H1 (cell line): Measurements from ENCODE around the gene GALT. TPM values are rescaled to one million over a fixed set of nuclear protein-coding genes. Genes with fewer than 3 reads are reported as not detected.
A peak's percentile ranks its signal among the peaks of the same experiment; 100 is the strongest.

ENCODE experiments used
- CTCF ChIA-PET: fragments of 300-600 bp; sonication (Branson Sonifier 250); formaldehyde crosslinking; loops from one replicate; lab custom pipeline; 2021; ENCODE audit not compliant: partially characterized antibody; lab: Charles Lee
- POLR2A ChIA-PET: fragments of 300-600 bp; sonication (Branson Sonifier 250); formaldehyde crosslinking; loops from one replicate; lab custom pipeline; 2021; ENCODE audit warnings: inconsistent platforms; ENCODE audit not compliant: partially characterized antibody; lab: Charles Lee
- DNase-seq, 2 experiments: peaks; one replicate each; pipeline versions ENCODE4 v3.0.0 to v3.0.0-alpha.2; 2010 to 2022; ENCODE audit warnings: low spot score in 2 of 2, low read depth in 1 of 2, mixed read lengths in 1 of 2
- FAIRE-seq: peaks from 2 replicates; lab custom pipeline; 2011; peaks lifted over from hg19 to GRCh38; lab: Jason Lieb, UNC
- H2AFZ ChIP-seq: 2 replicates; pipeline ENCODE4 v1.8.1; 2012; ENCODE audit warnings: low read length, inconsistent platforms
- H2AK5ac ChIP-seq: 2 replicates; pipeline ENCODE4 v1.6.1; 2013; ENCODE audit warnings: low read depth, low read length
- H2BK120ac ChIP-seq: replicated peaks from 2 replicates; pipeline ENCODE3; 2013; ENCODE audit warnings: low read depth, low read length, inconsistent platforms
- H2BK12ac ChIP-seq: 2 replicates; pipeline ENCODE4 v1.6.1; 2013; ENCODE audit warnings: low read depth, low read length
- H2BK15ac ChIP-seq: 2 replicates; pipeline ENCODE4 v1.6.1; 2013; ENCODE audit warnings: low read length
- H2BK20ac ChIP-seq: 2 replicates; pipeline ENCODE4 v1.6.1; 2013; ENCODE audit warnings: low read length
- H2BK5ac ChIP-seq: 2 replicates; pipeline ENCODE4 v1.6.1; 2013; ENCODE audit warnings: low read depth, low read length
- H3K14ac ChIP-seq: 2 replicates; pipeline ENCODE4 v1.6.1; 2013; ENCODE audit warnings: inconsistent platforms; ENCODE audit not compliant: insufficient read length
- H3K18ac ChIP-seq: 2 replicates; pipeline ENCODE4 v1.6.1; 2013; ENCODE audit warnings: low read length; ENCODE audit errors: extremely low read depth
- H3K23ac ChIP-seq: 2 replicates; pipeline ENCODE4 v1.6.1; 2013; ENCODE audit warnings: inconsistent platforms; ENCODE audit not compliant: insufficient read length
- H3K23me2 ChIP-seq: 2 replicates; pipeline ENCODE4 v1.6.1; 2013; ENCODE audit warnings: low read depth, low read length
- H3K27ac ChIP-seq: 2 replicates; pipeline ENCODE4 v1.6.1; 2011; ENCODE audit warnings: low read depth, low read length, inconsistent platforms
- H3K27me3 ChIP-seq, 4 experiments: replicated peaks in 1 of 4; 1 replicate in 1 of 4; 2 replicates in 3 of 4; pipeline versions ENCODE4 v1.6.1 to v1.8.1; 2011 to 2013; ENCODE audit warnings: low read length in 3 of 4, mild to moderate bottlenecking in 3 of 4, inconsistent platforms in 2 of 4, mixed read lengths in 2 of 4, moderate library complexity in 1 of 4; ENCODE audit not compliant: control insufficient read depth in 3 of 4, insufficient read depth in 3 of 4; ENCODE audit errors: extremely low read depth in 1 of 4
- H3K36me3 ChIP-seq, 4 experiments: 2 replicates each; pipeline versions ENCODE4 v1.6.1 to v1.8.1; 2011 to 2013; ENCODE audit warnings: mild to moderate bottlenecking in 4 of 4, low read length in 3 of 4, moderate library complexity in 2 of 4, control low read depth in 1 of 4, inconsistent platforms in 1 of 4; ENCODE audit not compliant: insufficient read depth in 4 of 4, control insufficient read depth in 2 of 4
- H3K4ac ChIP-seq: replicated peaks from 2 replicates; pipeline ENCODE3; 2013; ENCODE audit warnings: low read length, low read depth, mixed read lengths, inconsistent platforms; ENCODE audit not compliant: insufficient read length
- H3K4me1 ChIP-seq, 4 experiments: replicated peaks in 1 of 4; 1 replicate in 1 of 4; 2 replicates in 3 of 4; pipeline versions ENCODE4 v1.6.1 to v1.8.1; 2011 to 2013; ENCODE audit warnings: low read length in 3 of 4, inconsistent platforms in 2 of 4, mixed read lengths in 1 of 4; ENCODE audit not compliant: insufficient read depth in 4 of 4, control insufficient read depth in 3 of 4
- H3K4me2 ChIP-seq, 2 experiments: 2 replicates each; pipeline versions ENCODE4 v1.6.1 to v1.8.1; 2011 to 2013; ENCODE audit warnings: low read depth in 2 of 2, low read length in 2 of 2, control low read depth in 1 of 2, inconsistent platforms in 1 of 2, mild to moderate bottlenecking in 1 of 2; ENCODE audit not compliant: insufficient read depth in 1 of 2
- H3K4me3 ChIP-seq, 4 experiments: fragments of 200-600, 300-600 bp in 1 of 4; sonication (generic), shearing (Covaris generic), sonication (Bioruptor Twin) in 1 of 4; 2 replicates each; pipeline versions ENCODE4 v1.5.1 to v1.8.1; 2011 to 2016; ENCODE audit warnings: low read length in 4 of 4, low read depth in 3 of 4, control low read depth in 2 of 4, inconsistent platforms in 2 of 4, mild to moderate bottlenecking in 2 of 4, mixed read lengths in 1 of 4, moderate library complexity in 1 of 4; ENCODE audit not compliant: insufficient read depth in 2 of 4; ENCODE audit errors: extremely low read depth in 1 of 4
- H3K56ac ChIP-seq: replicated peaks from 2 replicates; pipeline ENCODE3; 2013; ENCODE audit warnings: low read depth, mild to moderate bottlenecking, mixed read lengths, low read length, inconsistent platforms; ENCODE audit not compliant: insufficient read length
- H3K79me1 ChIP-seq: 2 replicates; pipeline ENCODE4 v1.6.1; 2013; ENCODE audit warnings: low read depth, low read length, control low read depth
- H3K79me2 ChIP-seq, 2 experiments: 2 replicates each; pipeline versions ENCODE4 v1.6.1 to v1.8.1; 2012 to 2013; ENCODE audit warnings: low read length in 2 of 2, mild to moderate bottlenecking in 2 of 2, inconsistent platforms in 1 of 2; ENCODE audit not compliant: insufficient read depth in 2 of 2, control insufficient read depth in 1 of 2
- H3K9ac ChIP-seq, 4 experiments: replicated peaks in 1 of 4; 1 replicate in 1 of 4; 2 replicates in 3 of 4; pipeline versions ENCODE4 v1.6.1 to v1.8.1; 2011 to 2013; ENCODE audit warnings: low read depth in 3 of 4, low read length in 3 of 4, control low read depth in 2 of 4, mild to moderate bottlenecking in 2 of 4, moderate library complexity in 2 of 4, inconsistent platforms in 1 of 4; ENCODE audit errors: extremely low read depth in 1 of 4
- H3K9me3 ChIP-seq, 2 experiments: 2 replicates each; pipeline versions ENCODE4 v1.6.1 to v1.8.1; 2012 to 2013; ENCODE audit warnings: mild to moderate bottlenecking in 2 of 2, moderate library complexity in 2 of 2, control low read depth in 1 of 2, inconsistent platforms in 1 of 2, low read depth in 1 of 2, low read length in 1 of 2, mixed read lengths in 1 of 2; ENCODE audit not compliant: insufficient read depth in 2 of 2
- H4K20me1 ChIP-seq, 2 experiments: replicated peaks in 1 of 2; 2 replicates each; pipeline versions ENCODE3 to v1.8.1; 2011 to 2013; ENCODE audit warnings: inconsistent platforms in 2 of 2, low read length in 2 of 2, mild to moderate bottlenecking in 1 of 2; ENCODE audit not compliant: insufficient read depth in 2 of 2, control insufficient read depth in 1 of 2
- H4K5ac ChIP-seq: 2 replicates; pipeline ENCODE4 v1.6.1; 2013; ENCODE audit warnings: low read length, low read depth, mixed read lengths, inconsistent platforms; ENCODE audit not compliant: insufficient read length
- H4K8ac ChIP-seq: 2 replicates; pipeline ENCODE4 v1.8.0; 2013; ENCODE audit warnings: mild to moderate bottlenecking, moderate library complexity, low read length, inconsistent platforms; ENCODE audit not compliant: insufficient read depth; ENCODE audit errors: extremely low read depth
- H4K91ac ChIP-seq: replicated peaks from 2 replicates; pipeline ENCODE3; 2013; ENCODE audit warnings: low read length, mixed read lengths, inconsistent platforms; ENCODE audit not compliant: insufficient read length
- CREB1 ChIP-seq: IDR thresholded peaks from 2 replicates; pipeline ENCODE4 v1.6.1; 2012; ENCODE audit warnings: inconsistent platforms
- EGR1 ChIP-seq: IDR thresholded peaks from 2 replicates; pipeline ENCODE4 v1.6.1; 2011; ENCODE audit warnings: low read depth, low read length, borderline replicate concordance
- SP2 ChIP-seq: IDR thresholded peaks from 2 replicates; pipeline ENCODE4 v1.6.1; 2012; ENCODE audit warnings: mild to moderate bottlenecking, low read length, inconsistent platforms
- SP4 ChIP-seq: IDR thresholded peaks from 2 replicates; pipeline ENCODE4 v1.6.1; 2012; ENCODE audit warnings: low read length, inconsistent platforms
- WGBS, 2 experiments: shearing (Covaris generic) in 1 of 2; methylation state at CpG; one replicate each; pipeline versions ENCODE4 v1.1.6 to v1.1.7; 2013 to 2015; ENCODE audit warnings: low lambda C conversion rate in 2 of 2, mixed read lengths in 2 of 2, inconsistent platforms in 1 of 2, low coverage in 1 of 2, missing lambda C conversion rate in 1 of 2; ENCODE audit not compliant: insufficient replicate concordance in 2 of 2, insufficient coverage in 1 of 2, insufficient read length in 1 of 2; ENCODE audit errors: extremely low coverage in 1 of 2, missing lambda C conversion rate in 1 of 2; 5-methylcytosine and 5-hydroxymethylcytosine counted together
- polyA plus RNA-seq, 7 experiments: library from polyadenylated mRNA; depleted of rRNA in 3 of 7; stranded (reverse) in 5 of 7; unstranded in 2 of 7; fragments of >200 nt in 5 of 7; fragments of 200-250 nt in 2 of 7; gene quantifications; 1 replicate in 5 of 7; 2 replicates in 1 of 7; 4 replicates in 1 of 7; pipeline versions ENCODE4 v1.2.1 to v1.2.3, GENCODE V29; 2011 to 2013; ENCODE audit warnings: missing spikeins in 2 of 7, mixed read lengths in 2 of 7
- total RNA-seq: library from RNA; stranded (reverse); fragmentation: NEBNext Ultra II Directional; extraction: Animal tissue kit (Norgen Biotek cat#: 25700); gene quantifications from 2 replicates; pipeline ENCODE4 v1.2.1, GENCODE V29; 2021

GALT gene
- total and polyA plus RNA-seq, 2 of the 8 experiments (the other 6 are each of a cell fraction or from before 2014, with no cell fraction given): 21.9 to 50.6 TPM

DNA sequence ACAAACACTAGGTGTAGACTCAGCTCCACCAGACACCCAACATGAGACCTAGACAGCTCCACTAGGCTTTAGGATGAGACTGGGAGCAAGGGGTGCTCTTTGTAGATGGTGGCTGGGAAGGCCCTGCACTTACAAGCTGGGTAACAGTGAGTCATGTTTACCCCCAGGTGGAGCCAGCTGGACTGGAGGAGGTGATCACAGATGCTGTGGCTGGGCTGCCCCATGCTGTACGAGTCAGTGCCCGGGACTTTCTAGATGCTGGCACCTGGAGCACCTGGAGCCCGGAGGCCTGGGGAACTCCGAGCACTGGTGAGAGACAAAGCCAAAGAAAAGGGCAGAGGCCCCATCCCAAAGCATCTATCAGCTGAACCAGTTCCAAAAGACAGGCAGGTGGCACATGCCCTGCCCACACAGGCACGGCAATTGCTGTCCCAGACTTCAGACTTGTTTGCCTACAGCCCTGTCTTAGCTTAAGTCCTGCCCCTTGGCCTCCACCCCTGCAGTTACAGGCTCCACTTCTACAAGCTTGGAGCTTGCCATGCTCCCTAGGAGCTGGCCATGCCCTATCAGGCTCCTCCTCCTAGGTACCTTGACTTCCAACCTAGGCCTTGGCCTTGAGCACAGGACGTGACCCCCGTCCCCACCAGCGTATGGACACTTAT is 13.2 kb downstream of the GALT start:
- H3K27ac ChIP-seq: no peak overlapping the region
- H3K23me2 ChIP-seq: peaks cover 3% of the 10 kb centered on the region
- H3K56ac ChIP-seq: no peak overlapping the region
- H2BK120ac ChIP-seq: no peak overlapping the region
- H4K91ac ChIP-seq: no peak overlapping the region
- H3K27me3 ChIP-seq: peaks cover 0 to 4% (median 0%) of the 10 kb centered on the region in 4 experiments; a peak in 3 of 7 replicates
- no peak for FAIRE-seq
- H4K8ac ChIP-seq: no peak overlapping the region; the same call in 1 of the 2 replicates
- 86% methylated on average over 8 of the region's 8 CpGs; no CpG with 5 or more reads in 1 of the 2 experiments for WGBS, 2 experiments
- H2BK15ac ChIP-seq: no peak overlapping the region
- no peak overlapping the region for H2AFZ ChIP-seq
- DNase-seq: no peak
- H3K9me3 ChIP-seq: no peaks in the 10 kb centered on the region
- no peak overlapping the region for H2BK5ac ChIP-seq
- TF ChIP-seq SP2 (no peak), SP4 (no peak), CREB1 (no peak), EGR1 (no peak)
- no peak overlapping the region for H3K4ac ChIP-seq
- H3K14ac ChIP-seq: no peak overlapping the region
- ChIA-PET POLR2A (interaction anchor here (0.8 to 7.7 kb wide), 3 partner anchors 10 to 25 kb away, joined by 3 to 92 read pairs (median 3); partner anchors contain the start of genes GALT, IL11RA and SIGMAR1), CTCF (interaction anchor here (0.9 to 15.2 kb wide), 7 partner anchors 8 to 261 kb away, joined by 3 to 277 read pairs (median 3); partner anchors contain the start of genes GALT, IL11RA and SIGMAR1)
- no peaks in the 10 kb centered on the region for H3K36me3 ChIP-seq
- H3K4me3 ChIP-seq: no peak overlapping the region
- no peak overlapping the region for H3K23ac ChIP-seq
- no peaks in the 10 kb centered on the region for H3K79me2 ChIP-seq
- H4K5ac ChIP-seq: no peak overlapping the region
- H3K4me2 ChIP-seq: no peak overlapping the region
- no peaks in the 10 kb centered on the region for H4K20me1 ChIP-seq
- no peak overlapping the region for H2BK12ac ChIP-seq
- H3K9ac ChIP-seq: no peak overlapping the region
- no peak overlapping the region for H3K18ac ChIP-seq
- peaks cover 0 to 4% (median 2%) of the 10 kb centered on the region in 4 experiments; a peak in 2 of 7 replicates for H3K4me1 ChIP-seq
- H3K79me1 ChIP-seq: no peaks in the 10 kb centered on the region
- no peak overlapping the region for H2BK20ac ChIP-seq
- H2AK5ac ChIP-seq: 0 out of 2 replicates have a peak overlapping the region, but pooled peaks have one; percentile 24
